HG03342 (cell line): ENCODE data around the gene CNNM1.

Experiments used
- ATAC-seq: cut with Tn5 transposase; IDR thresholded peaks from one replicate; pipeline ENCODE4 v1.9.1; 2021; ENCODE audit warnings: mild to moderate bottlenecking, moderate library complexity; ENCODE audit not compliant: unreplicated experiment

The CNNM1 gene

DNA sequence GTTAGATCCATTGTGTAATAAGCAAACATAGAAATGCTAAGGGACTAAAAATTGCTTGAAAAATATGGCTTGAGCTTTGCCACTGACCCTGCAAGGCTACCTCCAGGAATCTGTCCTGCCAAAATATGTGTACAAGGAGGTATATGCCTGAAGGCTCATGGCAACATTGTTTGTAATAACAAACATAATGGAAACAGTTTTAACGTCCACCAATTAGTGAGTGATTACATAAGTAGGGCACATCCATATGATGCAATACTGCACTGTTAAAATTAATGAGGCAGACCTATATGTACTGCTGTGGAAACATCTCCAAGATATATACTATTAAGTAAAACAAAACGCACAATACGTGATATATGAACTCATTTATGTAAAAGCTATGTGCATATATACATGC, 114.3 kb downstream of the CNNM1 start:
- ATAC-seq: no peak
